Measurements from ENCODE around the gene GSTA1.
"Not testable (repeated sequence)": the region's sequence is repeated elsewhere in the genome, so short reads cannot be mapped to it uniquely, and the experiment has no call there.

GSTA1 gene

GRCh38 chr6:52808660-52809059 lies 5.0 kb upstream of the GSTA1 start:
- no peak for DNase-seq (ENCODE audit: low spot score)

GRCh38 chr6:52802806-52803205 lies 810 bp downstream of the GSTA1 start:
- DNase-seq (ENCODE audit: low spot score), result no peak

DNA sequence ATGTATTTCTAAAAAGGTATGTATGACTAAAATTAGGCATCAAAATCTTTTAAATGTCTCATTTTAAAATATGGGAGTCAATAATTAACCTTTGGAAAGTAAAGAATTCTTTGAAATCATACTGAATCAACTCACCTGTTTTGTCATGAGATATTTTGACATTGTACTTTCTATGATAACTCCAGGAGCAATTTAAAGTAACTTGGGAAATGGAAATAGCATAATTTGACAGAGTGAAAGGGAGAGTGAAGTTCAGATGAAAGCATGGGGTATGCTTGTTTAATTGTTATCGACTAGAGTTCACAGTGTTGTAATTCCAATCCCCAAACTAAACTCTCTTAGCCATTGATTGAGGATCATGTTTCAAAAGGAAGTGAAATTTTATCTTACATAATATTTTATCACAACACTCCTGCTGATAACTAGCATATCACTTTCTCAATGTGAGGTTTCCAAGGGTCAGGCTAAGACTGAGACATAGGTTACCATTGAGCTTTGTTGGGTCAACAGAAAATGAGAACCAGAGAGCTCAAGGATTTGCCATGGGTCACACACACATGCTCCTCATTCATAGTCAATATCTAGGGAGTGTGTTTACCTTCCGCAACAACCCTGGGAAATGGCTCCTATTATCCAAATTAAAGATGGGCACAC lies 2.3 kb downstream of the GSTA1 start:
- DNase-seq (ENCODE audit: low spot score), result no peak

DNA sequence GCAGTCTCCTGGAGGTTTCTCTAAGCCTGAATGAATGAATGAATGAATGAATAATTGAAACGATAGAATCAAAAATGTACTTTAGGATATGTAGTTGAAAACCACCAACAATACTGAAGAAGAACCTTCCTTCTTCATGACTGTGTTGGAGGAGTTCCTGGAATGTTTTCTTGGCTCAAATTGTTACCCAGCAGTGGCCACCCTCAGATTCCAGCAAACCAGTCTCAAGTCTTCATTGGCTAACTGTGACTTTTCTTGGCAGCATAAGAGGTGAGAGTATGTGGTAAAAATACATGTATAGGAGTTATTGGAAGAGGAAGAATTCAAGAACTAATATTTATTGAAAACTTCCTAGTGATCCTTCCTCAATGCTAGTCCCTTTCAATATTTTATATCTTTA lies 4.3 kb downstream of the GSTA1 start:
- DNase-seq (ENCODE audit: low spot score), result not testable (repeated sequence)

DNA sequence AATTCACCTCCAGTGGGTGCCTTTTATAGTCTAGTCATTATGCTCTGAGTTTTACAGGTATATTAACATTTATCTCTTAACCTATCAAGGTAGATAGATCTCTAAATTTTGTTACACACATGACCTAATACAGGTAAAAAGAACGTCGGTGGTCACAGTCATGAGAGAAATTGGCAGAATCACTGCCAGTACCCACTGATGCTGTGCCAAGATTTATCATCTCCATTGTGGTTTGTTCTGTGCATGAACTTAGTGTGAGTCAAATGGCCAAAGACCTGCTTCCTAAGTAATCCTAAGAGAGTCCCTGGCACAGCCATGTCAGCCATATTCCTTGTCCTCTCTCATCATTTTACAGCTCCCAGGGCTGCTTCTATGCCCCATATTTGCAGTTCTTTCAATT lies 9.2 kb downstream of the GSTA1 start:
- not testable (repeated sequence) for DNase-seq (ENCODE audit: low spot score)

- DNase-seq (ENCODE audit: low spot score), result no peak
Observed at GRCh38 chr6:52790861-52791260, 12.8 kb downstream of the GSTA1 start.

GRCh38 chr6:52789658-52790057 lies 14.0 kb downstream of the GSTA1 start:
- DNase-seq (ENCODE audit: low spot score), result not testable (repeated sequence)

DNA sequence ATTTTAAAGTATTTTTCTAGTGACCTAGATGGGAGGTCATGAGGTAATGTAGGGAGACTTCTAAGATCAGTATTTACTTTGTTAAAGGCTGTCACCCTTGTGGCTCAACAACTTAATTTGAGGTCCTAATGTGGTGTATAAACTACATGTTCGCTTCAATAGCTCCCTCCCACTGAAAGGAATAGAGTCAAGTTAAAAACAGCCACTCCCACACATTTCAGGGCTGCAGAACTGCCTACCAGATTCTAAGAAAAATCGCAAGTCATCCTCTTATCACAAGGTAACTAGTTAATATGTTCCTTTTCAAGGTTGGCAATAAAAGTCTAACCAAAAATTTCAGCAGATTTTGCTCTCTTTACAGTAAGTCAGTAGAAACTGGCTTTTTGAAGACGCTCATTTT lies 15.1 kb downstream of the GSTA1 start:
- no peak for DNase-seq (ENCODE audit: low spot score)

DNA sequence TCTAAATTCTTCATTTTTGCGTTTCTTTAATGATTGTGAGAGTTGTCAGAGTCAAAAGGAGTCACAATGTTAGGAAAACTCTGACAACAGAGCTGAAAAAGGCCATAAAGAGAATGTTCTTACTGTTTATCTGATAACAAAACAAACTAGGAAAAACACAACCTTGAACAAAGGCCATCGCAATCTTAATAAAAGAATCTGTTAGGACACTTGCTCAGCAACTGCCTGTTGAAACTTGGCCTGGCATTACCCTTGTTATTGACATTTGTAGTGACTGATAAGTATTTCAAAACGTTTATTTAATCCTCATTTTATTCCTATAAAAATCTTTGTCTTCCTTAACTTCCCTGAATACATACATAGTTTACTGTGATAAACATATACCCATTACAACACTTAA lies 15.7 kb downstream of the GSTA1 start:
- no peak for DNase-seq (ENCODE audit: low spot score)

GRCh38 chr6:52786249-52786956 lies 17.2 kb downstream of the GSTA1 start:
- DNase-seq (ENCODE audit: low spot score), result no peak

DNA sequence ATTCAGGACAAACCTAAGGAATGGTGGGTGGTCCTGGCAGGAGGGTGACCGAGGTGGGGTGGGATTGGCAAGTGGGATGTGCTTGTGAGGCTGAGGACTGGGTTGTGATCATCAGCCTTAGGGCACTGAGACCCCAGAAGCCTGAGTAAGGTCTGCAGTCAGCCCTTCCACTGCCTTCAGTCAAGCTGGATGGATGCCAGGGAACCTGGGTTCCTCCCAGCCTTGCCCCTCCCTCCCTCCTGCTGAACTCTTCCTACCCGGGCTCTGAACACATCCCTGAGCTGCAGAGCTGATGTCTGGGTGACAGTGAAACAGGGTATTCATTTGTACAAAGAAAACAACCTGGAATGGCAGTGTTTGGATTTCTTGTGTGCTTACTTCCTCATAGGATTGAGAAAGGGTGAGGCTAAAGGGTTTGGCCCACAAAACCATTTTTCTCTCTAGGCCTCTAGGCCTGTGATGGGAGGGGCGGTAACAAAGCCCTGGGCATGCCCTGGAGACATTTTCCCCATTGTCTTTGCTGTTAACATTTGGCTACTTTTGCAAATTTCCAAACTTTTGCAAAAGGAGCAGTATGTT lies 20.8 kb downstream of the GSTA1 start:
- DNase-seq (ENCODE audit: low spot score), result not testable (repeated sequence)

DNA sequence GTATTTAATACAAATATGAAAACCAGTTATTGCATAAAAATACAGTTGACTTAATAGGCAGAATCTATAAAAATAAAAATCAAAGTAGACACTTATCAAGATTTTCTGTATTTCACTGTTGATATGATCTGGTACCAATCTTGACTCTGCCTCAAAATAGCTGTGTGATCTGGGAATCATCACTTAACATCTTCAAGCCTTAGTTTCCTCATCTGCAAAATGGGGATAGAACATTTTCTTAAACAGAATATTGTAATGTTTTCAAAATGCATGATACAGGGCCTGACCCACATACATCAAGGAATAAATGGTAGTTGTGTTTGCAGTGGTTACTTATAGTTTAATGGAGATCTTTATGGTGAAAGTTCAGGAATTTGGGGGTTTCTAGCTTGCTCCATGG lies 21.4 kb downstream of the GSTA1 start:
- not testable (repeated sequence) for DNase-seq (ENCODE audit: low spot score)

GRCh38 chr6:52779237-52779636 lies 24.4 kb downstream of the GSTA1 start:
- no peak for DNase-seq (ENCODE audit: low spot score)

DNA sequence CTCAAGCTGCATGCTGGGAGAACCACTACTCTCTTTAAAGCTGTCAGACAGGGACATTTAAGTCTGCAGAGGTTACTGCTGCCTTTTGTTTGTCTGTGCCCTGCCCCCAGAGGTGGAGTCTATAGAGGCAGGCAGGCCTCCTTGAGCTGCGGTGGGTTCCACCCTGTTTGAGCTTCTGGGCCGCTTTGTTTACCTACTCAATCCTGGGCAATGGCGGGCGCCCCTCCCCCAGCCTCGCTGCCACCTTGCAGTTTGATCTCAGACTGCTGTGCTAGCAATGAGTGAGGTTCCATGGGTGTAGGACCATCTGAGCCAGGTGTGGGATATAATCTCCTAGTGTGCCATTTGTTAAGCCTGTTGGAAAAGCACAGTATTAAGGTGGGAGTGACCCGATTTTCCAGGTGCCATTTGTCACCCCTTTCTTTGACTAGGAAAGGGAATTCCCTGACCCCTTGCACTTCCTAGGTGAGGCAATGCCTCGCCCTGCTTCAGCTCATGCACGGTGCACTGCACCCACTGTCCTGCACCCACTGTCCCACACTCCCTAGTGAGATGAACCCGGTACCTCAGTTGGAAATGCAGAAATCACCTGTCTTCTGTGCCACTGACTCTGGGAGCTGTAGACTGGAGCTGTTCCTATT lies 26.8 kb downstream of the GSTA1 start:
- not testable (repeated sequence) for DNase-seq (ENCODE audit: low spot score)

GRCh38 chr6:52769399-52769798 lies 34.2 kb downstream of the GSTA1 start:
- not testable (repeated sequence) for DNase-seq (ENCODE audit: low spot score)

DNA sequence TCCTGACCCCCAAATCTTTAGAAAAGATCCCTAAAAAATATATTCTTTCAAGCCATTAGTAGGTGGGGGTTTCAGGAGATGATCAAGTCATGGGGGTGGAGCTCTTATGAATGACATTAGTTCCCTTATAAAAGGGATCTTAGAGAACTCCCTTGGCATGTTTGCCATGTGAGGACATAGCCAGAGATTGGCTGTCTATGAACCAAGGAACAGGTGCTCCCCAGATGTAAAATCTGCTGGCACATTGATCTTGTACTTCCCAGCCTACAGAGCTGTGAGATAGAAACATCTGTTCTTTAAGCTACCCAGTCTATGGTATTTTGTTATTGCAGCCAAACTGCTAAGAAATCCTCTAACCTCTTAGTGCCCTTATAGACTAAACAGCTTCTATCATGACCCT lies 36.0 kb downstream of the GSTA1 start:
- not testable (repeated sequence) for DNase-seq (ENCODE audit: low spot score)

DNA sequence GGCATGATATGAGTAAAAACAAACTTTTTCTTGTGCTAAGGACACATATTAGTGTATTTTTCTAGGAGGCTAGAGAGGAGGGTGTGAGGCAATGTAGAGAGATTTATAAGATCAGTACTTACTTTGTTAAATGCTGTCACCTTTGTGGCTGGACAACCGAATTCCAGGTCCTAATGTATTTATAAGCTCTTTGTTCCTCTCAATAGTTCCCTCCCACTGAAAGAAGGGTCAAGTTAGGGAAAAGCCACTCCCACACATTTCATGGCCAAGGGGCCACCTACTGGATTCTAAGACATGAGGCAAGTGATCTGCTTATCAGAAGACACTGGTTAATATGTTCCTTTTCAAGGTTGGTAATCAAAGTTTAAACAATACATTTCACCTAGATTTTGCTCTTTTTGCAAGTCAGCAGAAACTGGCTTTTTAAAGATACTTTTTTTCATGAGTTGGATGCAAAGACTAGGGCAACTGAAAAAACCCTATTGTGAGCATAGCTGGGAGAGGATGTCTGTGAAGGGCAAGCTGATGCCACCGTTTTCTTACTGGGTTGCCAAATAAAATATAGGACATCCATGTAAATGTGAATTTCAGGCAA lies 40.2 kb downstream of the GSTA1 start, which contains the start of gene GSTA2:
GSTA2 (minus strand) TSS at position 154 of the 595 bp plus-strand sequence. CDS start 5,528 bp downstream, outside the sequence.
- not testable (repeated sequence) for DNase-seq (ENCODE audit: low spot score)

GRCh38 chr6:52761673-52762491 lies 41.7 kb downstream of the GSTA1 start:
- not testable (repeated sequence) for DNase-seq (ENCODE audit: low spot score)

DNA sequence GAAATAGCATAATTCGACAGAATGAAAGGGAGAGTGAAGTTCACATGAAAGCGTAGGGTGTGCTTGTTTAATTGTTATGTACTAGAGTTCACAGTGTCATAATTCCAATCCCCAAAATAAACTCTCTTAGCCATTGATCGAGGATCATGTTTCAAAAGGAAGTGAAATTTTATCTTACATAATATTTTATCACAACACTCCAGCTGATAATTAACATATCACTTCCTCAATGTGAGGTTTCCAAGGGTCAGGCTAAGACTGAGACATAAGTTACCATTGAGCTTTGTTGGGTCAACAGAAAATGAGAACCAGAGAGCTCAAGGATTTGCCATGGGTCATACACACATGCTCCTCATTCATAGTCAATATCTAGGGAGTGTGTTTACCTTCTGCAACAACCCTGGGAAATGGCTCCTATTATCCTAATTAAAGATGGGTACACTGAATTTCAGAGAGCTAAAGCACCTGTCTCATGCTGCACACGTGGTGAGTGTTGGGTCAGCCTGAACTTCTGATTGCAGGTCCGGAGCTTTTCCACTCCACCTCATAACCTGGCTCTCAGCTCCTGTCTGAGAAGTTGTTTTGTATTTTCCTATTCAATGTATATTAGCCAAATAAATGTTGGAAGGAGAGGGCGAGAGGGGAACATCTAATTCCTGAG lies 43.4 kb downstream of the GSTA1 start:
- no peak for DNase-seq (ENCODE audit: low spot score)

- no peak for DNase-seq (ENCODE audit: low spot score)
Observed at GRCh38 chr6:52759085-52759484, 44.5 kb downstream of the GSTA1 start.
